AML-193 (cell line): ENCODE measurements around the gene SECISBP2.
"Not testable (repeated sequence)": the region's sequence is repeated elsewhere in the genome, so short reads cannot be mapped to it uniquely, and the experiment has no call there.

Experiments
- DNase-seq, 2 experiments: peaks; one replicate each; lab custom pipeline; 2025; lab: John Stamatoyannopoulos, UW

Gene SECISBP2

GRCh38 chr9:89318123-89319014, at the start of gene SECISBP2:
Gene SECISBP2, plus strand, starts transcription at chr9:89318500. Its CDS starts 77 bp downstream, at chr9:89318577.
- peak; percentile 94 for DNase-seq

- DNase-seq = no peak
Measured at GRCh38 chr9:89273528-89274279, 44.6 kb upstream of the SECISBP2 start.

GRCh38 chr9:89274838-89275237, 43.5 kb upstream of the SECISBP2 start:
- DNase-seq = no peak

GRCh38 chr9:89276040-89276439, 42.3 kb upstream of the SECISBP2 start:
- not testable (repeated sequence) for DNase-seq

GRCh38 chr9:89277043-89277442, 41.3 kb upstream of the SECISBP2 start:
- no peak for DNase-seq

GRCh38 chr9:89277454-89277853, 40.8 kb upstream of the SECISBP2 start:
- DNase-seq = no peak

GRCh38 chr9:89278551-89278950, 39.7 kb upstream of the SECISBP2 start:
- no peak for DNase-seq

GRCh38 chr9:89278997-89279739, 39.1 kb upstream of the SECISBP2 start:
- DNase-seq = peak; percentile 40 to 50

GRCh38 chr9:89281106-89281505, 37.2 kb upstream of the SECISBP2 start:
- no peak for DNase-seq

GRCh38 chr9:89282248-89282968, 35.9 kb upstream of the SECISBP2 start:
- not testable (repeated sequence) for DNase-seq

- DNase-seq = no peak
Measured at GRCh38 chr9:89284076-89284475, 34.2 kb upstream of the SECISBP2 start.

- no peak for DNase-seq
Measured at GRCh38 chr9:89291741-89292140, 26.6 kb upstream of the SECISBP2 start.

GRCh38 chr9:89293014-89293413, 25.3 kb upstream of the SECISBP2 start:
- DNase-seq = no peak

GRCh38 chr9:89295400-89295799, 22.9 kb upstream of the SECISBP2 start:
- DNase-seq = no peak

GRCh38 chr9:89301996-89302395, 16.3 kb upstream of the SECISBP2 start:
- not testable (repeated sequence) for DNase-seq

GRCh38 chr9:89304020-89304833, 14.1 kb upstream of the SECISBP2 start:
- no peak for DNase-seq

GRCh38 chr9:89304834-89305188, 13.5 kb upstream of the SECISBP2 start:
- no peak for DNase-seq

- no peak for DNase-seq
Measured at GRCh38 chr9:89305868-89306267, 12.4 kb upstream of the SECISBP2 start.

- DNase-seq = no peak
Measured at GRCh38 chr9:89309166-89309565, 9.1 kb upstream of the SECISBP2 start.

- no peak for DNase-seq
Measured at GRCh38 chr9:89309608-89310474, 8.5 kb upstream of the SECISBP2 start.
